ENCODE data around the gene PLCD3.
A peak's percentile ranks its signal among the peaks of the same experiment; 100 is the strongest.

PLCD3 gene

GRCh38 chr17:45103269-45103795 lies 29.0 kb downstream of the PLCD3 start:
- H3K4me3 ChIP-seq (ENCODE audit: low read depth, low read length) = no peak overlapping the region
- TF ChIP-seq, protein P1, sequence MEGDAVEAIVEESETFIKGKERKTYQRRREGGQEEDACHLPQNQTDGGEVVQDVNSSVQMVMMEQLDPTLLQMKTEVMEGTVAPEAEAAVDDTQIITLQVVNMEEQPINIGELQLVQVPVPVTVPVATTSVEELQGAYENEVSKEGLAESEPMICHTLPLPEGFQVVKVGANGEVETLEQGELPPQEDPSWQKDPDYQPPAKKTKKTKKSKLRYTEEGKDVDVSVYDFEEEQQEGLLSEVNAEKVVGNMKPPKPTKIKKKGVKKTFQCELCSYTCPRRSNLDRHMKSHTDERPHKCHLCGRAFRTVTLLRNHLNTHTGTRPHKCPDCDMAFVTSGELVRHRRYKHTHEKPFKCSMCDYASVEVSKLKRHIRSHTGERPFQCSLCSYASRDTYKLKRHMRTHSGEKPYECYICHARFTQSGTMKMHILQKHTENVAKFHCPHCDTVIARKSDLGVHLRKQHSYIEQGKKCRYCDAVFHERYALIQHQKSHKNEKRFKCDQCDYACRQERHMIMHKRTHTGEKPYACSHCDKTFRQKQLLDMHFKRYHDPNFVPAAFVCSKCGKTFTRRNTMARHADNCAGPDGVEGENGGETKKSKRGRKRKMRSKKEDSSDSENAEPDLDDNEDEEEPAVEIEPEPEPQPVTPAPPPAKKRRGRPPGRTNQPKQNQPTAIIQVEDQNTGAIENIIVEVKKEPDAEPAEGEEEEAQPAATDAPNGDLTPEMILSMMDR (IDR thresholded peaks at IDR 0.05; ENCODE audit: low read depth, low read length) = no peak

DNA sequence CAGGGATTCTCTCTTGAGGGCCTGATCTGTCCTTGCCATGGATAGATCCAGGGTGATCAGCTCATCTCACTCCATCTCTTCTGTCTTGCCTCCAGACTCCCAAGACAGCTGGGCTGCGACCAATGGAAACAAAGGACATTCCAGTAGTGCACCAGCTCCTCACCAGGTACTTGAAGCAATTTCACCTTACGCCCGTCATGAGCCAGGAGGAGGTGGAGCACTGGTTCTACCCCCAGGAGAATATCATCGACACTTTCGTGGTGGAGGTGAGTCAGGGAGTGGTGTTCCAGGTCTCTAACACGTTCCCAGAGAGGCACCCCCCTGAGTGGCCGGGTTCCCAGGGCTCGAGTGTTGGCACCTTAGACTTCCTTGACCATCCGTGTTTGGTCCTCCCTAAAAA lies 29.5 kb downstream of the PLCD3 start:
- H3K4me3 ChIP-seq (ENCODE audit: low read depth, low read length) = no peak overlapping the region
- TF ChIP-seq, protein P1 (IDR thresholded peaks at IDR 0.05; ENCODE audit: low read depth, low read length) = no peak

GRCh38 chr17:45101883-45102811 lies 30.2 kb downstream of the PLCD3 start:
- TF ChIP-seq, protein P1 (IDR thresholded peaks at IDR 0.05; ENCODE audit: low read depth, low read length) = no peak

DNA sequence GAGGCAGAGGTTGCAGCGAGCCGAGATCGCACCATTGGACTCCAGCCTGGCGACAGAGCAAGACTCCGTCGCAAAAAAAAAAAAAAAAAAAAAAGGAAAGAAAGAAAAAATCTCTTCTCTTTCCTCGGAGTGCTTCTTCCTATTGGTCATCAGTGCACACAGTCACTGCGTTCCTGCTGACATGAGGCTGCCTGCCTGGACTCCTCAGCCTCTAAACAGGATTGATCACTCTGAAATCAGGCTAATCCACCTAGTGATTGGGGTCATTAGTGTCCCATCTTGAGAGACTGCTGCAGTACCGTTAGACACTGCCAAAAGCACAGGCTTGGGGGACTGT lies 30.8 kb downstream of the PLCD3 start:
- H3K4me3 ChIP-seq (ENCODE audit: low read depth, low read length) = no peak overlapping the region
- TF ChIP-seq, protein P1 (IDR thresholded peaks at IDR 0.05; ENCODE audit: low read depth, low read length) = no peak

More at GRCh38 chr17:45101883-45102811, 30.2 kb downstream of the PLCD3 start:
- no peak overlapping the region for H3K4me3 ChIP-seq (ENCODE audit: low read depth, low read length)

GRCh38 chr17:45098869-45099616 lies 33.3 kb downstream of the PLCD3 start:
- TF ChIP-seq, protein P1 (IDR thresholded peaks at IDR 0.05; ENCODE audit: low read depth, low read length) = peak; percentile 84
- no peak overlapping the region for H3K4me3 ChIP-seq (ENCODE audit: low read depth, low read length)

GRCh38 chr17:45098081-45098868 lies 34.0 kb downstream of the PLCD3 start:
- no peak overlapping the region for H3K4me3 ChIP-seq (ENCODE audit: low read depth, low read length)
- TF ChIP-seq, protein P1 (IDR thresholded peaks at IDR 0.05; ENCODE audit: low read depth, low read length) = no peak

Measured in WI38 (cell line).